Measurements from ENCODE around the gene ACTG1. TPM values are rescaled to one million over a fixed set of nuclear protein-coding genes. Genes with fewer than 3 reads are reported as not detected.

The ACTG1 gene
- polyA plus RNA-seq, 3 donors: 2,993 to 3,342 (median 3,086) TPM

GRCh38 chr17:81487487-81488275, 24.9 kb downstream of the ACTG1 start:
- peak; percentile 83 for DNase-seq

- DNase-seq: no peak
Observed at GRCh38 chr17:81487089-81487486, 25.5 kb downstream of the ACTG1 start.

- DNase-seq: no peak
Observed at GRCh38 chr17:81486199-81486810, 26.3 kb downstream of the ACTG1 start.

GRCh38 chr17:81484195-81484979, 28.2 kb downstream of the ACTG1 start:
- DNase-seq: peak; percentile 85

GRCh38 chr17:81483862-81484194, 28.8 kb downstream of the ACTG1 start:
- no peak for DNase-seq

- no peak for DNase-seq
Observed at GRCh38 chr17:81483085-81483861, 29.3 kb downstream of the ACTG1 start.

GRCh38 chr17:81482673-81483072, 29.9 kb downstream of the ACTG1 start:
- no peak for DNase-seq

- DNase-seq: no peak
Observed at GRCh38 chr17:81481815-81482505, 30.6 kb downstream of the ACTG1 start.

- peak; percentile 88 for DNase-seq
Observed at GRCh38 chr17:81481073-81481799, 31.4 kb downstream of the ACTG1 start.

GRCh38 chr17:81480140-81481072, 32.2 kb downstream of the ACTG1 start:
- DNase-seq: no peak

- no peak for DNase-seq
Observed at GRCh38 chr17:81479175-81480071, 33.2 kb downstream of the ACTG1 start.

GRCh38 chr17:81478119-81478518, 34.5 kb downstream of the ACTG1 start:
- DNase-seq: no peak

GRCh38 chr17:81477173-81477572, 35.4 kb downstream of the ACTG1 start:
- no peak for DNase-seq

- no peak for DNase-seq
Observed at GRCh38 chr17:81476635-81477034, 36.0 kb downstream of the ACTG1 start.

- no peak for DNase-seq
Observed at GRCh38 chr17:81476097-81476496, 36.5 kb downstream of the ACTG1 start.

GRCh38 chr17:81474958-81475357, 37.6 kb downstream of the ACTG1 start:
- DNase-seq: no peak

- DNase-seq: no peak
Observed at GRCh38 chr17:81473019-81473418, 39.6 kb downstream of the ACTG1 start.

- peak; percentile 83 for DNase-seq
Observed at GRCh38 chr17:81471818-81472456, 40.7 kb downstream of the ACTG1 start.

Data from renal pelvis (tissue), 4 donors.